GM12878 (cell line): ENCODE data around the gene WWOX. TPM values are rescaled to one million over a fixed set of nuclear protein-coding genes. Genes with fewer than 3 reads are reported as not detected.

Experiments
- ATAC-seq: fragments of 200-7000 bp; cut with Tn5 transposase; 3 replicates; pipeline ENCODE4 v1.9.1; 2020; ENCODE audit warnings: mild to moderate bottlenecking, moderate library complexity
- BruUV-seq: library from RNA; stranded (reverse); fragments of 400-500 nt; replicated peaks from 2 replicates; lab custom pipeline; 2021; lab: Mats Ljungman, UMichigan
- CTCF ChIA-PET: fragments of 300-600 bp; sonication (Branson Sonifier 250); formaldehyde crosslinking; extraction: SDS; loops from one replicate; lab custom pipeline; 2021; ENCODE audit warnings: inconsistent platforms; lab: Yijun Ruan, JAX
- POLR2A ChIA-PET: fragments of 350-600 bp; formaldehyde crosslinking; extraction: SDS; loops from one replicate; lab custom pipeline; 2021; ENCODE audit warnings: inconsistent platforms; lab: Charles Lee
- RAD21 ChIA-PET: fragments of 300-600 bp; sonication (Branson Sonifier 250); formaldehyde crosslinking; loops from one replicate; lab custom pipeline; 2023; ENCODE audit warnings: antibody characterized with exemption; ENCODE audit not compliant: unreplicated experiment; lab: Charles Lee
- SMC1A ChIA-PET: fragments of 300-600 bp; sonication (Branson Sonifier 250); formaldehyde crosslinking; loops from one replicate; lab custom pipeline; 2023; ENCODE audit not compliant: unreplicated experiment, uncharacterized antibody; lab: Charles Lee
- DNase-seq: peaks from one replicate; pipeline ENCODE4 v3.0.0-alpha.2; 2011; ENCODE audit warnings: low read depth, low spot score
- FAIRE-seq: peaks from 3 replicates; lab custom pipeline; 2011; peaks lifted over from hg19 to GRCh38; lab: Jason Lieb, UNC
- H2AFZ ChIP-seq: 2 replicates; pipeline ENCODE4 v1.6.0; 2011; ENCODE audit warnings: low read depth, low read length, control low read depth; ENCODE audit not compliant: control insufficient read depth
- H3K27ac ChIP-seq: 2 replicates; pipeline ENCODE4 v1.5.1; 2011; ENCODE audit warnings: control low read depth; ENCODE audit not compliant: control insufficient read depth, insufficient read depth
- H3K27me3 ChIP-seq, 2 experiments: replicated peaks in 1 of 2; 2 replicates each; pipeline versions ENCODE4 v1.6.0 to v1.6.1; 2011; ENCODE audit warnings: low read length in 1 of 2; ENCODE audit not compliant: control insufficient read depth in 2 of 2, insufficient read depth in 2 of 2
- H3K36me3 ChIP-seq, 2 experiments: 2 replicates each; pipeline ENCODE4 v1.5.1; 2011; ENCODE audit warnings: low read length in 1 of 2; ENCODE audit not compliant: control insufficient read depth in 2 of 2, insufficient read depth in 2 of 2
- H3K4me1 ChIP-seq: 2 replicates; pipeline ENCODE4 v1.6.1; 2011; ENCODE audit warnings: mild to moderate bottlenecking, low read length, moderate library complexity, mixed read lengths; ENCODE audit not compliant: control insufficient read depth, insufficient read depth
- H3K4me2 ChIP-seq: 2 replicates; pipeline ENCODE4 v1.6.0; 2011; ENCODE audit warnings: control low read depth; ENCODE audit not compliant: control insufficient read depth, insufficient read depth
- H3K4me3 ChIP-seq: fragments of 200-600 bp; sonication (generic); 2 replicates; pipeline ENCODE4 v1.5.1; 2016
- H3K79me2 ChIP-seq: 2 replicates; pipeline ENCODE4 v1.6.0; 2011; ENCODE audit warnings: low read length; ENCODE audit not compliant: control insufficient read depth, insufficient read depth
- H3K9ac ChIP-seq: 2 replicates; pipeline ENCODE4 v1.8.0; 2011; ENCODE audit warnings: low read length, control low read depth, mixed read lengths; ENCODE audit not compliant: control insufficient read depth, insufficient read depth
- H3K9me3 ChIP-seq: replicated peaks from 3 replicates; pipeline ENCODE4 v1.5.1; 2011; ENCODE audit warnings: mild to moderate bottlenecking, low read length; ENCODE audit not compliant: control insufficient read depth, insufficient read depth
- H4K20me1 ChIP-seq: 2 replicates; pipeline ENCODE4 v1.6.0; 2011; ENCODE audit not compliant: control insufficient read depth, insufficient read depth
- E2F8 ChIP-seq: fragments of 450-650 bp; IDR thresholded peaks from 2 replicates; pipeline ENCODE4 v1.6.1; 2018; ENCODE audit warnings: mild to moderate bottlenecking, low read depth, moderate library complexity; ENCODE audit not compliant: partially characterized antibody
- ETV6 ChIP-seq, 2 experiments: fragments of 450-650 bp in 1 of 2; IDR thresholded peaks in 1 of 2; conservative IDR thresholded peaks in 1 of 2; 2 replicates each; pipeline ENCODE4 v1.6.1; 2014; ENCODE audit warnings: antibody characterized with exemption in 1 of 2, borderline replicate concordance in 1 of 2, low read depth in 1 of 2, mild to moderate bottlenecking in 1 of 2, moderate library complexity in 1 of 2
- GABPA ChIP-seq: IDR thresholded peaks from 2 replicates; pipeline ENCODE4 v1.6.1; 2014; ENCODE audit warnings: antibody characterized with exemption, low read depth, mild to moderate bottlenecking, inconsistent platforms
- IRF3 ChIP-seq: fragments of 450-650 bp; IDR thresholded peaks from 2 replicates; pipeline ENCODE4 v1.6.1; 2014; ENCODE audit warnings: mild to moderate bottlenecking
- NBN ChIP-seq: fragments of 450-650 bp; IDR thresholded peaks from 2 replicates; pipeline ENCODE4 v1.6.1; 2016
- PML ChIP-seq: IDR thresholded peaks from 2 replicates; pipeline ENCODE4 v1.6.1; 2012; ENCODE audit warnings: low read length, inconsistent platforms
- RELB ChIP-seq: fragments of 450-650 bp; IDR thresholded peaks from 2 replicates; pipeline ENCODE4 v1.6.1; 2017; ENCODE audit warnings: low read depth, mild to moderate bottlenecking, moderate library complexity
- SRF ChIP-seq, 2 experiments: IDR thresholded peaks; 2 replicates each; pipeline ENCODE4 v1.6.1; 2011; ENCODE audit warnings: low read depth in 2 of 2, low read length in 2 of 2, mild to moderate bottlenecking in 1 of 2, moderate library complexity in 1 of 2
- SUPT20H ChIP-seq: IDR thresholded peaks from 2 replicates; pipeline ENCODE4 v1.6.1; 2011; ENCODE audit warnings: low read depth, mild to moderate bottlenecking, low read length, moderate library complexity, borderline replicate concordance; ENCODE audit not compliant: control insufficient read depth
- TARDBP ChIP-seq: IDR thresholded peaks from 2 replicates; pipeline ENCODE4 v1.6.1; 2016; ENCODE audit warnings: borderline replicate concordance
- WRNIP1 ChIP-seq: IDR thresholded peaks from 2 replicates; pipeline ENCODE4 v1.6.1; 2011; ENCODE audit warnings: low read depth, low read length, improper control_type of control experiment, borderline replicate concordance
- ZSCAN29 ChIP-seq: fragments of 450-650 bp; IDR thresholded peaks from 2 replicates; pipeline ENCODE4 v1.6.1; 2017; ENCODE audit warnings: mild to moderate bottlenecking, moderate library complexity
- WGBS: methylation state at CpG from one replicate; pipeline ENCODE4 v1.1.6; 2016; ENCODE audit warnings: low lambda C conversion rate; ENCODE audit not compliant: insufficient replicate concordance, insufficient coverage; ENCODE audit errors: missing lambda C conversion rate; 5-methylcytosine and 5-hydroxymethylcytosine counted together
- in situ Hi-C: fragments of 300-500 bp; cut with MboI; formaldehyde crosslinking; loops from 9 replicates; pipeline ENCODE4 v1.14.3; 2018; ENCODE audit warnings: mixed read lengths
- intact Hi-C: fragments of 100-400 bp; cut with micrococcal nuclease; formaldehyde crosslinking; loops from one replicate; pipeline ENCODE4 v1.14.2; 2022; ENCODE audit not compliant: unreplicated experiment
- polyA plus RNA-seq, 11 experiments: library from polyadenylated mRNA; depleted of rRNA in 4 of 11; unstranded in 6 of 11; stranded (reverse) in 5 of 11; fragments of >200 nt; fragmentation: Nextera tagmentation in 4 of 11; fragmentation: Illumina TruSeq in 1 of 11; extraction: Ambion mirVana in 4 of 11; extraction: Trizol in 1 of 11; gene quantifications; 1 replicate in 1 of 11; 2 replicates in 10 of 11; pipeline versions ENCODE4 v1.2.1 to v1.2.3, GENCODE V29; 2011 to 2016; ENCODE audit warnings: inconsistent platforms in 2 of 11, missing spikeins in 2 of 11, low read depth in 1 of 11
- total RNA-seq, 4 experiments: library from RNA; depleted of rRNA in 3 of 4; stranded (reverse); fragments of >200 nt in 3 of 4; fragmentation: Illumina TruSeq in 1 of 4; extraction: Trizol in 1 of 4; gene quantifications; 2 replicates each; pipeline versions ENCODE4 v1.2.1 to v1.2.3, GENCODE V29; 2013 to 2021
- TF ChIP-seq, protein P1 (sequence below): IDR thresholded peaks from 2 replicates; pipeline ENCODE4 v1.6.1; 2011; ENCODE audit warnings: mild to moderate bottlenecking, low read depth, low read length, moderate library complexity; ENCODE audit not compliant: insufficient replicate concordance
- TF ChIP-seq, protein P2 (sequence below): IDR thresholded peaks from 2 replicates; pipeline ENCODE4 v1.6.1; 2011; ENCODE audit warnings: borderline replicate concordance, low read depth, mild to moderate bottlenecking, moderate library complexity, low read length; ENCODE audit not compliant: insufficient read depth, poor library complexity, severe bottlenecking

WWOX gene
- total and polyA plus RNA-seq, 10 of the 15 experiments (the other 5 are each of a cell fraction or from before 2014, with no cell fraction given), result 2.8 to 24.4 (median 17.8) TPM

DNA sequence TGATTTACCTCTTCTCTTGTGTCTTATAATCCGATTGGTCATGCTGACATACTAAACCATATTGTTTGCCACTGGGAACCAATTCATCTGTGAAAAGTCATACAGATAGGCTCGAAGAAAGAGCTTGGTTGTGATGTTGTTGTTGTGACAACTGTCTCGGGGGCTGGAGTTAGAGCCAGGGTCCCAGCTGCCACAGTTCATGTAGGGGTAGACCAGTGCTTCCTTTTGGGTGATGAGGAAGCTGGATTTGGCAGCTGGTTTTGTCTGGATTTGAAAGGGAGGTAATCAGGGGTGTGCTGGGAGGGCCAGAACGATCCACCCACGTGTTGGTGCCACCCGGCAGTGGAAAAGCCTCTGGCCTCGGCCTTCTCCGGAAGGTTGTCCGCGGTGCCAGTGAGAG lies 438.1 kb downstream of the WWOX start:
- POLR2A ChIA-PET, result no interaction called here
- RAD21 ChIA-PET, result no interaction called here
- H3K36me3 ChIP-seq, result no peaks in the 10 kb centered on the region
- SMC1A ChIA-PET, result interaction anchor here (0.6 kb wide), 1 partner anchor 444 kb away, joined by 3 read pairs; no protein-coding TSS in a partner anchor
- H3K9me3 ChIP-seq, result no peaks in the 10 kb centered on the region
- H3K4me2 ChIP-seq, result no peak overlapping the region
- no peak overlapping the region for H3K4me3 ChIP-seq
- H3K79me2 ChIP-seq, result no peaks in the 10 kb centered on the region
- no peaks in the 10 kb centered on the region for H3K4me1 ChIP-seq
- H2AFZ ChIP-seq, result no peak overlapping the region
- intact Hi-C loops (no loop called here), in situ Hi-C loops (no loop called here)
- H3K27ac ChIP-seq, result no peak overlapping the region
- DNase-seq, result no peak
- ATAC-seq, result no peak
- H3K27me3 ChIP-seq, result no peaks in the 10 kb centered on the region
- 58% methylated on average over 10 of the region's 10 CpGs for WGBS
- no peaks in the 10 kb centered on the region for H4K20me1 ChIP-seq
- BruUV-seq, result no TSS peak
- H3K9ac ChIP-seq, result no peak overlapping the region
- no peak for FAIRE-seq
- CTCF ChIA-PET, result interaction anchor here (1.1 kb wide), 1 partner anchor 232 kb away, joined by 3 read pairs; no protein-coding TSS in a partner anchor
- TF ChIP-seq ETV6 (conservative IDR thresholded peaks at IDR 0.05 in 1 of 2, IDR thresholded peaks at IDR 0.05 in 1 of 2; ENCODE audit: borderline replicate concordance in 1 of 2, low read depth in 1 of 2) (no peak), WRNIP1 (no peak), NBN (no peak), E2F8 (no peak), ZSCAN29 (no peak), RELB (no peak), PML (no peak), SRF (IDR thresholded peaks at IDR 0.05; ENCODE audit: low read depth in 2 of 2, low read length in 2 of 2) (no peak), SUPT20H (no peak), IRF3 (no peak), TARDBP (no peak), GABPA (no peak)
- TF ChIP-seq, protein P1, sequence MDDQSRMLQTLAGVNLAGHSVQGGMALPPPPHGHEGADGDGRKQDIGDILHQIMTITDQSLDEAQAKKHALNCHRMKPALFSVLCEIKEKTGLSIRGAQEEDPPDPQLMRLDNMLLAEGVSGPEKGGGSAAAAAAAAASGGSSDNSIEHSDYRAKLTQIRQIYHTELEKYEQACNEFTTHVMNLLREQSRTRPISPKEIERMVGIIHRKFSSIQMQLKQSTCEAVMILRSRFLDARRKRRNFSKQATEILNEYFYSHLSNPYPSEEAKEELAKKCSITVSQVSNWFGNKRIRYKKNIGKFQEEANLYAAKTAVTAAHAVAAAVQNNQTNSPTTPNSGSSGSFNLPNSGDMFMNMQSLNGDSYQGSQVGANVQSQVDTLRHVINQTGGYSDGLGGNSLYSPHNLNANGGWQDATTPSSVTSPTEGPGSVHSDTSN, result no peak
- TF ChIP-seq, protein P2, sequence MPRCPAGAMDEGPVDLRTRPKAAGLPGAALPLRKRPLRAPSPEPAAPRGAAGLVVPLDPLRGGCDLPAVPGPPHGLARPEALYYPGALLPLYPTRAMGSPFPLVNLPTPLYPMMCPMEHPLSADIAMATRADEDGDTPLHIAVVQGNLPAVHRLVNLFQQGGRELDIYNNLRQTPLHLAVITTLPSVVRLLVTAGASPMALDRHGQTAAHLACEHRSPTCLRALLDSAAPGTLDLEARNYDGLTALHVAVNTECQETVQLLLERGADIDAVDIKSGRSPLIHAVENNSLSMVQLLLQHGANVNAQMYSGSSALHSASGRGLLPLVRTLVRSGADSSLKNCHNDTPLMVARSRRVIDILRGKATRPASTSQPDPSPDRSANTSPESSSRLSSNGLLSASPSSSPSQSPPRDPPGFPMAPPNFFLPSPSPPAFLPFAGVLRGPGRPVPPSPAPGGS, result no peak
